Head of caudate nucleus (tissue), 42 donors: ENCODE data around the gene REL.
"Not testable (repeated sequence)": the region's sequence is repeated elsewhere in the genome, so short reads cannot be mapped to it uniquely, and the experiment has no call there.

Experiments
- DNase-seq, 42 donors: peaks; one replicate each; pipeline versions ENCODE4 v3.0.0 to v3.0.0-alpha.2; 2020 to 2021; ENCODE audit warnings: mixed read lengths in 7 of 42
- intact Hi-C: fragments of 100-400 bp; cut with DNase I; formaldehyde crosslinking; loops from one replicate; pipeline ENCODE4 v1.15.0; 2022

The REL gene

DNA sequence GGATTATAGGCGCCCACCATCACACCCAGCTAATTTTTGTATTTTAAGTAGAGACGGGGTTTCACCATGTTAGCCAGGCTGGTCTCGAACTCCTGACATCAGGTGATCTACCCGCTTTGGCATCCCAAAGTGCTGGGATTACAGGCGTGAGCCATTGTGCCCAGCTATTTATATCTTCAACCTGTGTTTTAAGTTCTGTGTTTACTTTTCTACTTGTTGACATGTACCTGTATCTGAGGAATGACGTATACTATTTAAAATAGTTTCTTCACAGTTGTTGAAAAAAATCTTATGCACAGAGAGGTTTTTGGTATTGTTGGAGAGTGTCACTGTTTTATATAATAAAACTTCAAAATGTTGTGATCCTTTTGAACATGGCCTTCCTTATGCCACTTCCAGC is 19.9 kb downstream of the REL start:
- intact Hi-C loops, DNase-seq: not testable (repeated sequence)

DNA sequence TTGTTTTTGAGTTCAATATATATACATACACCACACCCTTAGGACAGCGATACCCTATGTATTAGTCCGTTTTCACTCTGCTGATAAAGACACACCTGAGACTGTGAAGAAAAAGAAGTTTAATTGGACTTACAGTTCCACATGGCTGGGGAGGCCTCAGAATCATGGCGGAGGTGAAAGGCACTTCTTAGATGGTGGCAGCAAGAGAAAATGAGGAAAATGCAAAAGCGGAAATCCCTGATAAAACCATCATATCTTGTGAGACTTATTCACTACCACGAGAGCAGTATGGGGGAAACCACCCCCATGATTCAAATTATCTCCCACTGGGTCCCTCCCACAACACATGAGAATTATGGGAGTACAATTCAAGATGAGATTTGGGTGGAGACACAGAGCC is 24.5 kb downstream of the REL start:
- DNase-seq, intact Hi-C loops: not testable (repeated sequence)

DNA sequence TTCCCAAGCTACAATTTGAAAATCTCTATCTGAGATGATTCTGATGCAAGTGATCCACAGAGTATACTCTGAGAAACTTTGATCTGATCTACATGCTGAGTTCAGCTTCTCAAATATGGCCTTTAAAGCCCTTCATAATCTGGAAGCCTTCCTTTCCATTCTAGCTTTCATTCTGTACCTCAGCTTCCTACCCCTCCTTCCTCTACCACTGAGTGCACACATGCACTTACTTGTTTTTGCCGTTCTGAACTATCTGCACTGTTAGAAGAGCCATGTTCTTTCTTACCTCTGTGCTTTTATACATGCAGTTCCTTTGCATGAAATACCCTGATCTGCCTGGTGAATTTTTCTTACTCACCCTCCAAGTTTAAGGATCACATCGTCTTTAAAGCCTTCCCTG is 25.0 kb downstream of the REL start:
- DNase-seq = no peak
- intact Hi-C loops = no loop called here

DNA sequence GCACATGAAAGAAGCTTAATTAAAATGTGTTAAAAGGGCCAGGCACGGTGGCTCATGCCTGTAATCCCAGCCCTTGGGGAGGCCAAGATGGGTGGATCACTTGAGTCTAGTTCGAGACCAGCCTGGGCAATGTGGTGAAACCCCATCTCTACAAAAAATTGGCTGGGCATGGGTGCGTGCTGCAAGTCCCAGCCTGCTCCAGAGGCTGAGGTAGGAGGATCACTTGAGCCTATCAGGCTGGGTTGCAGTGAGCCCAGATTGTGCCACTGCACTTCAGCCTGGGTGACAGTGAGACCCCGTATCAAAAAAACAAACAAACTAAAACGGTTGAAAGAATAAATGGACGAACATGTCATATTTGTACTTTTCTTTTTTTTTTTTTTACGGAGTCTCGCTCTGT is 26.0 kb downstream of the REL start:
- intact Hi-C loops = no loop called here
- no peak for DNase-seq

DNA sequence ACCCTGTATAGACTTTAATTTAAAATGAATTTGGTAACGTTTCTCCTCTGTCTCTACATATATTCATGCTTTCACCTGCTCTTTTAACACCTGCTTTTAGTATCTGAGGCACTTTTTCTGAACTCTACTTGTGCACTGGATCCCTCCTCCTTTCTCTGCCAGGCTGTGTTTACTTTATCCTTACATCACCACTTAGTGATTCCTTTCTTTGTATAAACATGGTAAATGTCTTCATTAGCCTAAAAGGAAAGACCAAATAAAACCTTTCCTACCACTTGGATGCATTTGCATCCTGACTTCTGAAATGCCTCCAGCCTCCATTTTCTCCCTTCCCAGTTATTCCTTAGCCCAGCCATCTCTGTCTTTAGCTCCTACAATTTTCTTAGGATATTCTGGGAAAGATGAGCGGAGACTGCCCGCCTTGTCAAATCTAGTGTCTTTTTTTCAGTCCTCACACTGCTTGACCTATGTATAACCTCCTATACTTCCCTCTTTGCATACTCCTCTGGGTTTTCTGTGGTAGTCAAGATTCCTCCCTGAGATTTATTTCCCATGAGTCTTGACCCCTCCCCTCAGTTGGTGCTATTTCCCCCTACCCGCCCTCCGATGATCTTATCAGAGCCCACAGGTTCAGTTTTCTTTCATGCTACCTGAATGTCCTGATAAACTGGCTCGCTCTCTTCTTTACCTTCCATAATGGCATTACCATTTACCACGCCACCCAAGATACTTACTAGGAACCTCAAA is 44.8 kb downstream of the REL start:
- DNase-seq = no peak

DNA sequence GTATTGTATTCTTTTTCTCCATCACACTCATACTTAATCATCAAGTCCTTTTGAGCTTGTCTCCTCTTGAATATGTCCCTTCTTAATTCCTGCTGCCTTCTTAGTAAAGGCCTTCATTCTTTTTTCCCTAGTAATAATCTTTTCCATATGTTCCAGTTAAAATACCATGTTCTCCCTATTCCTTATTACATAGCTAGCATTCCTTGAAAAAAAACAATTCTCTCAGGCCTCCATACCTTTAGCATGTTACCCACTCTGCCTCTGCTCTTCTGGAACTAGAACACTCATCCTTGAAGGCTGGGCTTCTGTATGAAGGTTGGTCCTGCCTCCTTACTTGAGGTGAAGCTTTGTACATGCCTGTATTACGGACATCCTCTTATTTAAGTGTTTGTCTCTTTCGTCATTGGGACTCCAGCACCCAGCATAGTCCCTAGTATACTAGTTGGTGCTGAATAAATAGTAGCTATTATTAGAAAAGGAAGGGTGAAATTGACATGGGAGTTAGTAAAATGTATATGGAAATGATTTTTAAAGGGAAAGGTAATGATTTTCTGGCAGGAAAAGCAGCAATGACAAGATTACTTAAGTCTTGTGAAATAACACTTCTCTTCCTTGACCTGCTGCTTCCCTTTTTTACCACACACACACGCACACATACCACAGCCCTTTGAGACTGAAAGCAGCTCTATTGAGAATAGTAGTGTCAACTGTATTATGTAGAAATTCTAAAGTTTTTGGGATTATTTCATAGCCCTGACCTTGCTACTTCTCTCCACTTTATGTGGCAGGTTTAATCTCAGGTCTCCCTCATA is 45.6 kb downstream of the REL start:
- DNase-seq = no peak
- intact Hi-C loops = no loop called here

More for the DNA sequence above, 44.8 kb downstream of the REL start:
- intact Hi-C loops = no loop called here

DNA sequence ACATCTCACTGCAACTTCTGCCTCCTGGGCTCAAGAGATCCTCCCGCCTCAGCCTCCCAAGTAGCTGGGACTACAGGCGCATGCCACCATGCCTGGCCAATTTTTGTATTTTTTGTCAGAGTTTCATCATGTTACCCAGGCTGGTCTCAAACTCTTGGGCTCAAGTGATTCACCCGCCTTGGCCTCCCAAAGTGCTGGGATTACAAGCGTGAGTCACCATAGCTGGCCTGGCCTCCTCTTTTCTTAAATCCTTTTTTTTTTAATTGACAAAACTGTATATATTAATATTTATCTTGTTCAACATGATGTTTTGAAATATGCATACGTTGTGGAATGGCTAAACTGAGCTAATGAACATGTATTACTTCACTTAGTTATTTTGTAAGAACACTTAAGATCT is 50.7 kb downstream of the REL start:
- DNase-seq, intact Hi-C loops: not testable (repeated sequence)

DNA sequence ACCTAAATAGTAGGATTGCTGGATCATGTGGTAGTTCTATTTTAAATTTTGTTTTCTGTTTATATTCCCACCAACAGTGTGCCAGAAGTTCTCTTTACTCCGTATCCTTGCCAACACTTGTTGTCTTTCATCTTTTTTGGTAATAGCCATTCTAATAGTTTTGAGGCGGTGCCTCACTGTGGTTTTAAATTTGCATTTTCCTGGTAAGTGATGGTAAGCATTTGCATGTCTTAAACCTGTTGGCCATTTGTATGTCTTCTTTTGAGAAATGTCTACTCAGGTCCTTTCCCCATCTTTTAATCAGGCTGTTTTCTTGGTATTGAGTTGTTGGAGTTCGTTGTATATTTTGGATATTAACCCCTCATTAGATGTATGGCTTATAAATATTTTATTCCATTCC is 51.6 kb downstream of the REL start:
- intact Hi-C loops = no loop called here
- no peak for DNase-seq

DNA sequence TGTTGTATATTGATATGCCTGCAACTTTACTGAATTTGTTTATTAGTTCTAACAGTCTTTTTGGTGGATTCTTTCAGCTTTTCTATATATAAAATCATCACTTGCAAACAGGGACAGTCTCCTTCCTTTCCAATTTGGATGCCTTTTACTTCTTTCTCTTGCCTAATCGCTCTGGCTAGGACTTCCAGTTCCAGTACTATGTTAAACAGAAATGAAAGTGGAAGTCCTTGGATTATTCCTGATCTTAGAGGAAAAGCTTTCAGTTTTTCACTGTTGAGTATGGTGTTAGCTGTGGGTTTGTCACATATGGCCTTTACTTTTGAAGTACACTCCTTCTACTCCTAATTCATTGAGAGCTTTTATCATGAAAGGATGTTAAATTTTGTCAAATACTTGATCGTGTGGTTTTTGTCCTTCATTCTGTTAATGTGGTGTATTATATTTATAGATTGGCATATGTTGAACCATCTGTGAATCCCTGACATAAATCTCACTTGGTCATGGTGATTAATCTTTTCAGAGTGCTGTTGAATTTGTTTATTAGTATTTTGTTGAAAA is 52.9 kb downstream of the REL start:
- no peak for DNase-seq
- intact Hi-C loops = no loop called here

DNA sequence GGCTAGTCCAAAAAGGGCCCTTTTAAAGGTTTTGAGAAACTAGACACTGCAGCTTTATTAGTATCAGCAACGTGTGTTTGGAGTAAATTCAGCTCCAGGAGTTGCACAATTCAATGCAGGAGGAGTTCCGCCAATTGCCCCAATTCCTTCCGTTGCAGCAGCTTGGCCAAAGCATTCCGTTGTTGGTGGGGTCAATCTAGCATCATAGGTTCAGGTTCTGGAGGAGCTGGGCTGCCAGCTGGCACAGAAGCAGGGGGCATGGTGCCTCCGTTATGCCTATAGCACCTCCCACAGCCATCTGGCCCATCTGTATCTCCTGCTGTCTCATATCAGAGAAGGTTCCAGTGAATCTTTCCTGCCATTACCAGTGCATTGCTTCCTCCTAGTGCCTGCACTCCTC is 55.4 kb downstream of the REL start:
- no peak for DNase-seq

DNA sequence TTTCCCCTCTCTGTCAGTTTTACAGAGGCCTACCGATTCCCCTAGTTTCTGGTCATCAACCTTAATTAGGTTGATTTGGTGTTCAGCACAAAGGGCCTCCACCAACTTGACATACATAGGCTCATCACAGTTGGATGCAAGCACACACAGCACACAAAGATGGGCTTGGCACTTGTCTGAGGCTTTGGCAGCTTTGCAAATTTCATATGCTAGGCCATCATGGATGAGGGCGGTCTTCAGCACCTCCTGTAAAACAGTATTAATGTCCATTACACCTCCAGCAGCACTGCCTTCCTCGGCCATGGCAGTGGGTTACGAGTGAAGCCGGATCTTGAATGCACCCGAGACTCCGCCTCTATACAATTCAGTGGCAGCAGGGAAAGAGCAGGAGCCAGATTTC is 56.9 kb downstream of the REL start:
- intact Hi-C loops = no loop called here
- DNase-seq = no peak

More for the DNA sequence above, 55.4 kb downstream of the REL start:
- intact Hi-C loops = no loop called here

DNA sequence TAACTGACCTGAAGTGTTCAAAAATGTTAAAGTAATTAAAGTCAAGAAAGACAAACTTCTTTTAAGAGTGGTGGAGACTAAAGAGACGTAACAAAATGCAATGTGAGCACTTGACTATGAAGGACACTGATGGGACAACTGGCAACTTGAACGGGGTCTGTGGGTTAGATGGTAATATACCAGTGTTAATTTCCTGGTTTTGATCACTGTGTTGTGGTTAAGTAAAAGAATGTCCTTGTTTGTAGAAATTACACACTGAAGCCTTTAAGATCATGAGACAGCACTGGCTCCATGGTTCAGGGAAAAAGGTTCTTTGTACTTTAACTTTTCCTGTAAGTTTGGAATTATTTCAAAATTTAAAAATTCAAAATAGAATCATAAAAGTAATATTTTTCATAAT is 58.2 kb downstream of the REL start:
- DNase-seq = no peak
- intact Hi-C loops = no loop called here

DNA sequence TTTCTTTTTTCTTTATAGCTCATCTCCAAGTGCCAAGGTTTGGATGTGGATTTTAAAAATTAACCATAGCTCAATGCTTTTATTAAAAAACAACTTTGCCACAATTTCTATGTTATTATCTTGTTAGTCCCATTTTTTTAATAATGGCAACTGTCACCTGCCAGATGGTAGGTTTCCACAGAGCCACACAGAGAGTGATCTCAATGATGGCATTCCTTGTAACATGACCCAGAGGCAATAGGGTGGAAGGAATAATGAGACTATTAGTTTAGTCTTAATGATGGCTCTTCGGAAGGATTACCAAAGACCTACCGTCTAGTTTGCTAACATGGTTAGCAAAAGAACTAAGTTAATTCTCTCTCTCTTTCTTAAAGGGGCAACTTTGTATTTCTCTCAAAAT is 64.0 kb downstream of the REL start:
- DNase-seq = no peak
- intact Hi-C loops = no loop called here

DNA sequence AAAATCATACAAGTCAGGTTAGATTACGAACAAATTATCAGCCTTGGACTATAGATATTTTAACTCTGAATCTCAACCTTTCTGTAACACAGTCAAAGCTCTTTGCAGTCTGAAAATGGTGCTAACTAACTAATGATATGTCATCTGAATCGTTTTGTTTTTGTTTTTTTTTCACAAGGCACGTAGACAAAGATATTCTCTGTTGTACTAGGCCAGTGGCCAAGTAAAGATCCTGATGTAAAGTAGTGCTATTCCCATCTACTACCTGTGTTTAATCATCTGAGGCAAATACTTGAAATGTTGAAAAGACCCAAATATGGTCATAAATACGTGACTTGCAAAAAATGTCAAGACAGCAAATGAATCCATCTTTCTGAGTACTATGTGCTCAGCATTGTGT is 65.7 kb downstream of the REL start:
- intact Hi-C loops = no loop called here
- DNase-seq = no peak

DNA sequence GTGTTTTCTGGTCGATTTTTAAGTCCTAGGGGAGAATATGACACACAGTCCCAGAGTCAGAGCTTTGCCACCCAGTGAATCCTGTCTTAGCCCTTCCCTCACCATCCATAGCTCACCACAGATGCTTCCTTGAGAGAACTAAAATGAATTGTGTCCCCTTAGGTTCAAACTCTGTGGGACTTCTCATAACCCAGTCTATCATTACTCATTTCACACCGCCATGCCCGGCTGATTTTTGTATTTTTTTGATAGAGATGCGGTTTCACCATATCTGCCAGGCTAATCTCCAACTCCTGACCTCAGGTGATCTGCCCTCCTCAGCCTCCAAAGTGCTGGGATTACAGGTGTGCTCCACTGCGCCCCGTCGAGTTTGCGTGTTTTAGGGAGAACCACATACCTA is 66.8 kb downstream of the REL start:
- intact Hi-C loops = no loop called here
- DNase-seq = no peak

DNA sequence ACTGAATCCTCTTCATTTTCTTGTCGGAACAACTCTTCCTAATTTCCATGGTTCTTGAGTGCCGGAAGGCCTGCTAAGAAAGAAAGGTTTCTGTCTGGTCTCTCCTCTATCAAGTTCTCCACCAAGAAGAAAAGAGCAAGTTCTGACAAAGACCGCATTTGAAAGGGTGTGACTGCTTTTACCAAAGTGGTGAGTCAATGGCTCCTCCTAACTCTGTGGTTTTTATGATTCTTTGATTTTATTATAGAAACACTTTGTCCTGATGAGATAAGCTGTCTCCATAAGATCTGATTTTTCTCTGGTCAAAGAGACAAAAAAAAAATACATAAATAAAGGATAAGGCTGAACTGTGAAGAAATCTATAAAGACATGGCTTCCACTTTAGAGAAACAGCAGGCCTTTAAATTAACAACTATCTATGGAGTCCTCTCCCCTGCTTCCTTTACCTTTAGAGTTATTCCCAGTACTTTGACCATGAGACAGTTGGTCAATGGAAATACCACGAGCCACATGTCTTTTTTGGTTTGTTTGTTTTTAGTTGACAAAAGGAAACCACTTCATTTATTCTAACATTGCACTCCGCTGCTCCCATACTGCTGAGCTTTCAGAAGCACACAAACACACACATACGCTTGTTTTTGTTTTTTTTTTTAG is 67.7 kb downstream of the REL start:
- DNase-seq = no peak
- intact Hi-C loops = no loop called here

DNA sequence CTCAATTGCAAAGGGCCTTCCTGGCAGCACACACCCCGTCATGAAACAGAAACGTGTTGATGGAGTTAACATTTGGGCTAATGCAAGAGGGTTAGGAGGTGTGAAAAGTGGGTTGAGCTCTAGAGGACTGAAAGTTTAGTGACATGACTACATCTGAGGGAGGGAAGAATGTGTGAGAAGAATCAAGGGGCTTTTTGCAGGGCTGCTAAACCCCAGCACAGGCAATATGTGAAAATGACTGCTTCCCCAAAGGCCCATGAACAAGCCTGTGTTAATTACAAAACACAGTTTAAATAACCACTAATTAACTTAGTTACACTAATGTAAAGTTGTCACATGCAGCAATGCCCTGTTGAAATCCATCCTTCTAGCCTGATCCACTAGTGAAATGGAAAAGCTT is 72.8 kb downstream of the REL start:
- DNase-seq = no peak
- intact Hi-C loops = no loop called here

DNA sequence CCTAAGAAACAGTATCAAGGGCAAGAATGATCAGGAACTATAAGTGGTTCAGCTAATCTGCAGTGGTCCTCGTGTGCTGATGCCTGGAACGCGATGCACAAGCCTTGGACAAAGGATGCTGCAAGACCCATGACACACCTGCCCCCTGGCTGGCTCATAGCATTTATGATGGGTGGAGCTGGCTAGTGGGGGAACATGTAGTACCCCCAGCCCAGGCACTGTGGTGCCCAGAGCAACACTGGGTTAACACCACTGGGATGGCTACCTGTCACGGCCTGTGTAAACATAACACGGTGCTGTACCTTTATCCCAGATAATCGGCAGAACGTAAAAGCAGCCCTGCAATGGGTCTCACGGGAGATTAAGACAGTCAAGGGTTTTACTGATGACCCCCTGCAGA is 75.8 kb downstream of the REL start:
- no peak for DNase-seq
- intact Hi-C loops = no loop called here

DNA sequence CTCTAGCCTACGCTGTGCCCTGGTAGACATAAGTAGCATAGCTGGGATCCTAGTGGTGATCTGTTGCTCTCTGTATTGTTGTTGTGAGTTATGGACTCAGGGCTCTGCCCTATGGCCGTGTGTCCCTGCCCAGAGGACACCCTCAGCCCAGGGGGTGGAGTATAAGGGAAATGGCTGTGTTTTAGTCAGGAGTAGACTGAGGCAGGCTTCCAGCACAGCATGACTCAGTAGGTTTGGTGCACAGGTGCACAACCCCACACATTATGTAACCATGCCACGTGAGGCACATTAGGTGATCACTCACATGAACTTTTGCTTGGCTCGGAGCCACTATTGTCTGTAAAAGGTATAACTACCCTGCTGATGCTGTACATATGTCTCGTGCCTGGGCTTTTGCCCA is 76.3 kb downstream of the REL start:
- DNase-seq = peak in 18 of 42 donors; percentile 8 to 64 (median 26)
- intact Hi-C loops = no loop called here

DNA sequence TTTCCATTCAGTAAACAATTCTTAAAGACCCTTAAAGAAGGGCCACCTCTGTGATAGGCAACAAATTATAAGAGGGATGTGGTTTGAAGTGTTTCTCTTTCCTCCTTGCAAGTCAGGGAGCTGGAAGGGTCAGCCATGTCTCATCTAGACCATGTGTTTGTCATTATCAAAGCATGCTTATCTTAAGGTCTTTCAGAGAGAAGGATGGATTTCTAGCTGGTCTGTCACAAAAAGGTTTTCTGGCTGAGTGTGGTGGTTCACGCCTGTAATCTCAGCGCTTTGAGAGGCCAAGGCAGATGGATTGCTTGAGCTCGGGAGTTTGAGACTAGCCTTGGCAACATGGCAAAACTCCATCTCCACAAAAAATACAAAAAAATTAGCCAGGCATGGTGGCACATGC is 77.0 kb downstream of the REL start:
- intact Hi-C loops = no loop called here
- DNase-seq = no peak
